Sigmoid colon (tissue), 7 donors: ENCODE measurements around the gene KL. TPM values are rescaled to one million over a fixed set of nuclear protein-coding genes. Genes with fewer than 3 reads are reported as not detected.

Experiments used
- DNase-seq: peaks from one replicate; pipeline ENCODE4 v3.0.0-alpha.2; 2019
- H3K27ac ChIP-seq, 4 donors: fragments of 200-600 bp; sonication (generic); one replicate each; pipeline ENCODE4 v1.5.1; 2016 to 2019; ENCODE audit warnings: mild to moderate bottlenecking in 1 of 4
- H3K27me3 ChIP-seq, 3 donors: fragments of 200-600 bp; sonication (generic); one replicate each; pipeline ENCODE4 v1.5.1; 2019; ENCODE audit warnings: mild to moderate bottlenecking in 1 of 3
- H3K36me3 ChIP-seq, 4 donors: fragments of 200-600 bp; sonication (generic); one replicate each; pipeline ENCODE4 v1.5.1; 2016 to 2019
- H3K4me1 ChIP-seq, 4 donors: fragments of 200-600 bp; sonication (generic); one replicate each; pipeline ENCODE4 v1.5.1; 2017 to 2019
- H3K4me3 ChIP-seq, 4 donors: fragments of 200-600 bp; sonication (generic); one replicate each; pipeline ENCODE4 v1.5.1; 2017 to 2019; ENCODE audit warnings: mild to moderate bottlenecking in 2 of 4, moderate library complexity in 1 of 4
- H3K9me3 ChIP-seq, 4 donors: fragments of 200-600 bp in 3 of 4; sonication (generic) in 3 of 4; one replicate each; pipeline versions ENCODE4 v1.5.1 to v1.6.1; 2013 to 2019
- EP300 ChIP-seq, 4 donors: sonication (generic); formaldehyde crosslinking; IDR thresholded peaks; one replicate each; pipeline ENCODE4 v1.6.1; 2017; ENCODE audit warnings: antibody characterized with exemption in 4 of 4
- POLR2A ChIP-seq, 2 donors: fragments of 450-650 bp; IDR thresholded peaks; one replicate each; pipeline ENCODE4 v1.6.1; 2016; ENCODE audit warnings: antibody characterized with exemption in 2 of 2, mild to moderate bottlenecking in 2 of 2, moderate library complexity in 2 of 2
- POLR2AphosphoS5 ChIP-seq, 4 donors: sonication (generic); formaldehyde crosslinking; IDR thresholded peaks; one replicate each; pipeline ENCODE4 v1.6.1; 2017; ENCODE audit warnings: antibody characterized with exemption in 4 of 4
- WGBS, 2 donors: extraction: QIAGEN DNeasy Blood & Tissue Kit; methylation state at CpG; one replicate each; pipeline ENCODE4 v1.1.7; 2013; 5-methylcytosine and 5-hydroxymethylcytosine counted together
- intact Hi-C: fragments of 100-400 bp; cut with DNase I; formaldehyde crosslinking; loops from one replicate; pipeline ENCODE4 v1.15.1; 2023
- polyA plus RNA-seq, 3 donors: library from polyadenylated mRNA; stranded (reverse); fragments of 200-250 nt; gene quantifications; one replicate each; pipeline ENCODE4 v1.2.3, GENCODE V29; 2013
- total RNA-seq, 4 donors: library from RNA; depleted of rRNA; stranded (reverse); fragments of >200 nt; gene quantifications; one replicate each; pipeline ENCODE4 v1.1.0, GENCODE V29; 2016
- TF ChIP-seq, protein P1 (sequence below), 4 experiments: fragments of 450-650 bp in 3 of 4; fragments of 200-600 bp in 1 of 4; IDR thresholded peaks; one replicate each; pipeline ENCODE4 v1.5.1; 2016 to 2019; ENCODE audit warnings: antibody characterized with exemption in 4 of 4, mild to moderate bottlenecking in 3 of 4, moderate library complexity in 2 of 4
- donor health status: healthy with polysubstance abuse.
- donor health status: Bipolar disorder and iron deficiency.
- donor health status: healthy.

The KL gene
- total and polyA plus RNA-seq, 7 donors, result 0.23 to 6.4 (median 3.8) TPM

DNA sequence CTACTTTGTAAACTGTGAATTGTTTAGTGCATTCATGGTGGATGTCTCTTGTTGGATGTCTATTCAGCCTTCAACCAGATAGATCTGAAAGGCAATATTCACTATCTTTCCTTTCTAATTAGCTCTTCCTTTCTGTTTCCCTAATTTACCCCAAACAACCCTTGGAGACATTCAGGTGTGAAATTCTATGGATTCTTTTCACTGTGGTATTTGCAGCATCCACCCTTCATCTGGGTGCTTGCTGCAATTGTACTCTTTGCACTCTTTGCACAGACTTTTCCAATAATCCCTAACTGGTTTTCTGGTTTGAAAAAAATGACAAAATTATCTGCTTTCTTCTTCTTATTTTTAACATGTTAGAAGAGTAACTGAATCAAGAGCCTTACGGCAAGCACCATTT lies 56.5 kb downstream of the KL start:
- WGBS, 2 donors, result 96 to 100% methylated on average over 1 of the region's 1 CpG
- TF ChIP-seq POLR2AphosphoS5 (IDR thresholded peaks at IDR 0.05), result no peak
- TF ChIP-seq, protein P1, sequence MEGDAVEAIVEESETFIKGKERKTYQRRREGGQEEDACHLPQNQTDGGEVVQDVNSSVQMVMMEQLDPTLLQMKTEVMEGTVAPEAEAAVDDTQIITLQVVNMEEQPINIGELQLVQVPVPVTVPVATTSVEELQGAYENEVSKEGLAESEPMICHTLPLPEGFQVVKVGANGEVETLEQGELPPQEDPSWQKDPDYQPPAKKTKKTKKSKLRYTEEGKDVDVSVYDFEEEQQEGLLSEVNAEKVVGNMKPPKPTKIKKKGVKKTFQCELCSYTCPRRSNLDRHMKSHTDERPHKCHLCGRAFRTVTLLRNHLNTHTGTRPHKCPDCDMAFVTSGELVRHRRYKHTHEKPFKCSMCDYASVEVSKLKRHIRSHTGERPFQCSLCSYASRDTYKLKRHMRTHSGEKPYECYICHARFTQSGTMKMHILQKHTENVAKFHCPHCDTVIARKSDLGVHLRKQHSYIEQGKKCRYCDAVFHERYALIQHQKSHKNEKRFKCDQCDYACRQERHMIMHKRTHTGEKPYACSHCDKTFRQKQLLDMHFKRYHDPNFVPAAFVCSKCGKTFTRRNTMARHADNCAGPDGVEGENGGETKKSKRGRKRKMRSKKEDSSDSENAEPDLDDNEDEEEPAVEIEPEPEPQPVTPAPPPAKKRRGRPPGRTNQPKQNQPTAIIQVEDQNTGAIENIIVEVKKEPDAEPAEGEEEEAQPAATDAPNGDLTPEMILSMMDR (IDR thresholded peaks at IDR 0.05), result no peak
- intact Hi-C loops, result no loop called here
- no peak for DNase-seq
- Histone ChIP-seq H3K27me3 (no peaks in the 10 kb centered on the region), H3K4me1 (peaks cover 0 to 17% (median 5%) of the 10 kb centered on the region in 4 donors), H3K9me3 (no peaks in the 10 kb centered on the region), H3K4me3 (no peak overlapping the region), H3K36me3 (no peaks in the 10 kb centered on the region), H3K27ac (no peak overlapping the region)

DNA sequence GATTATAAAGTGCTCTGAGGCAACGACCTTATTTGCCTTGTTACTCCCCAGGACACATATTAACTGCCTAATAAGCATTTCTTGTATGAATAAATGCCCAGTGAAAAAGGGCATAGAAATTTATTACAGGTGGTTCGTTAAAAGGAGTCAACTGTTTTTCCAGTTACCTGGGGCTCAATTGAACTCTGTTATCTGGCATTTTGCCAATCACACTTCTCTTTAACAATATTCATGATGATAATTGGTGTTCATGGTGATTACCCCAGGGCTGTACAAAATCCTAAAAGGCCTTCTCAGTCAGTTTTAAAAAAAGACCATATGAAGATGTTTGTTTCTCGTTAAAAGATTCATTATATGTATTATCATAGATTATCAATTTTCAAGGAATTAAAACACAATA lies 57.1 kb downstream of the KL start:
- Histone ChIP-seq H3K27ac (no peak overlapping the region), H3K27me3 (no peaks in the 10 kb centered on the region), H3K4me3 (no peak overlapping the region), H3K4me1 (peaks cover 0 to 21% (median 6%) of the 10 kb centered on the region in 4 donors), H3K9me3 (no peaks in the 10 kb centered on the region), H3K36me3 (no peaks in the 10 kb centered on the region)
- TF ChIP-seq EP300 (IDR thresholded peaks at IDR 0.05), result no peak
- TF ChIP-seq, protein P1 (IDR thresholded peaks at IDR 0.05), result no peak
- no peak for TF ChIP-seq POLR2A (IDR thresholded peaks at IDR 0.05)
- TF ChIP-seq POLR2AphosphoS5 (IDR thresholded peaks at IDR 0.05), result no peak
- WGBS, 2 donors, result 65 to 81% methylated on average over 3 of the region's 3 CpGs
- intact Hi-C loops, result no loop called here
- DNase-seq, result no peak

DNA sequence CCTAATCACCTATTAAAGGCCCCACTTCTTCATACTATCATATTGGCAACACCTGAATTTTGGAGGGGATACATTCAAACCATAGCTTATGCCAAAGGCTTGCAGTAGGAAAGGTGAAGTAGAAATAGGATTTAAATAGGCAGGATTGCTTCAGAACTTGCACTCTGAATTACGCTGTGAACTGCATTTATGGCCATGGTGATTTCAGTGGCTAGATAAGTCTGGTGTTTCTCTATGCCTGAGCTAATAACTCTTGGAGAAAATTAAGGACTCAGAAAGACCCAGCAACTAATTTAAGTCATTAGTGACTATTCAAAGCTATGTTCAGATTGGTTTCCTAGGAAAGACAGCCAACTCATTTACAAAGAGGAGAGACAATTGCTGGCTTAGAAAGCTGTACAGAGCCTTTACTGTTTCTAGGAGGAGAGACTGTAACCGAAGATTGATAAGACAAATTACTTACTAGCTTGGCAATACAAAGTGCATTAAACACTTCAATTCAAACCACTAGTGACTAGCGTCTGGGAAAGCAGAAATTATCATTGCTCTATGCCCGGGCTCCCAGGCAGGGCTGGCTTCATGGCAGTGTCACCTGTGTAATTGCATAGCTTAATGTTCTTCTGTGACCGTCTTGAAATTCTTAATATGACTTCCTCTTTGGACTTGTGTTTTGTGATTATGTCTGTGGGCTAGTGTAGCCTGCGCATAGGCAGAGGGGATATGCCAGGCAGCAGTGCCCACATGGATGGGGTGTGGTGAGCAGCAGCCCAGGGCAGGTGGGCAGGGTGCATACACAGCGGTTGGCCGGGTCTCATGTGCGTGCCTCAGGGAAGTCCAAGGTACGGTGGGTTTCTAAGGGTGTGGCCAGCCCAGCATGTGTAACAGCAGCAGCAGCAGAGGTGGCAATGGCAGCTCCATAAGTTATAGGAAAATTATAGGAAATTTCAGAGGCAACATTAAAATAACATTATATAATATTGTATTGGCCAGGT lies 60.1 kb downstream of the KL start:
- DNase-seq, result no peak
- H3K4me1 ChIP-seq, result peaks cover 0 to 26% (median 6%) of the 10 kb centered on the region in 4 donors
- H3K36me3 ChIP-seq, result no peaks in the 10 kb centered on the region
- TF ChIP-seq, protein P1 (IDR thresholded peaks at IDR 0.05), result no peak
- no peak for TF ChIP-seq EP300 (IDR thresholded peaks at IDR 0.05)
- no peak for TF ChIP-seq POLR2AphosphoS5 (IDR thresholded peaks at IDR 0.05)
- TF ChIP-seq POLR2A (IDR thresholded peaks at IDR 0.05), result no peak
- H3K27me3 ChIP-seq, result no peaks in the 10 kb centered on the region
- WGBS, 2 donors, result 22 to 75% methylated on average over 10 of the region's 10 CpGs
- intact Hi-C loops, result no loop called here
- H3K9me3 ChIP-seq, result no peaks in the 10 kb centered on the region
- H3K4me3 ChIP-seq, result no peak overlapping the region
- H3K27ac ChIP-seq, result peak overlapping the region in 1 of 4 donors; percentile 27

DNA sequence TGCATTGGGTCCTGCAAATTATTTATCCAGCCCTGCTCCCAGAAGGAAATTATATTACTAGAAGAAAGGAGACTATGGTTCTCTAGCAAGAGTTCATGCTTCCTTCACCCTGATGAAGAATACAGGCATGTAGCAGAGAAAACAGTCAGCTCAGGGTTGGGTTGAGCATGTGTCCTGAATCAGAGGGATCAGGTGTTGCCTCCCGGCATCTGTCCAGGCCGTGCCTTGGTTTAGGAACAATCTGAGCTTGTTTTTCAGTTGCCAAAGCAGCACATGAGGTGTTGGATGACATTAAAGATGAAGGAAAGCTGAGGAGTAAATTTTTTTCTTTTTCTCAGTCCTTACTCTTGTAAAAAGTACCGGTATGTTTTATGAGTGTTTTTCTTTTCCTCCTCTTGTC lies 62.0 kb downstream of the KL start:
- no peaks in the 10 kb centered on the region for H3K27me3 ChIP-seq
- no peak for TF ChIP-seq EP300 (IDR thresholded peaks at IDR 0.05)
- TF ChIP-seq POLR2A (IDR thresholded peaks at IDR 0.05), result no peak
- TF ChIP-seq, protein P1 (IDR thresholded peaks at IDR 0.05), result no peak
- no peak for TF ChIP-seq POLR2AphosphoS5 (IDR thresholded peaks at IDR 0.05)
- peak overlapping the region in 2 of 4 donors; percentile 3 to 30 for H3K27ac ChIP-seq
- H3K9me3 ChIP-seq, result no peaks in the 10 kb centered on the region
- no peak for DNase-seq
- peaks cover 0 to 26% (median 6%) of the 10 kb centered on the region in 4 donors for H3K4me1 ChIP-seq
- 48 to 73% methylated on average over 3 of the region's 3 CpGs for WGBS, 2 donors
- H3K36me3 ChIP-seq, result no peaks in the 10 kb centered on the region
- intact Hi-C loops, result no loop called here
- H3K4me3 ChIP-seq, result no peak overlapping the region
